Measurements from ENCODE around the gene SGSH. TPM values are rescaled to one million over a fixed set of nuclear protein-coding genes. Genes with fewer than 3 reads are reported as not detected.

Gene SGSH
- total RNA-seq, 1 donor from 2014 or later, result 7.2 TPM

DNA sequence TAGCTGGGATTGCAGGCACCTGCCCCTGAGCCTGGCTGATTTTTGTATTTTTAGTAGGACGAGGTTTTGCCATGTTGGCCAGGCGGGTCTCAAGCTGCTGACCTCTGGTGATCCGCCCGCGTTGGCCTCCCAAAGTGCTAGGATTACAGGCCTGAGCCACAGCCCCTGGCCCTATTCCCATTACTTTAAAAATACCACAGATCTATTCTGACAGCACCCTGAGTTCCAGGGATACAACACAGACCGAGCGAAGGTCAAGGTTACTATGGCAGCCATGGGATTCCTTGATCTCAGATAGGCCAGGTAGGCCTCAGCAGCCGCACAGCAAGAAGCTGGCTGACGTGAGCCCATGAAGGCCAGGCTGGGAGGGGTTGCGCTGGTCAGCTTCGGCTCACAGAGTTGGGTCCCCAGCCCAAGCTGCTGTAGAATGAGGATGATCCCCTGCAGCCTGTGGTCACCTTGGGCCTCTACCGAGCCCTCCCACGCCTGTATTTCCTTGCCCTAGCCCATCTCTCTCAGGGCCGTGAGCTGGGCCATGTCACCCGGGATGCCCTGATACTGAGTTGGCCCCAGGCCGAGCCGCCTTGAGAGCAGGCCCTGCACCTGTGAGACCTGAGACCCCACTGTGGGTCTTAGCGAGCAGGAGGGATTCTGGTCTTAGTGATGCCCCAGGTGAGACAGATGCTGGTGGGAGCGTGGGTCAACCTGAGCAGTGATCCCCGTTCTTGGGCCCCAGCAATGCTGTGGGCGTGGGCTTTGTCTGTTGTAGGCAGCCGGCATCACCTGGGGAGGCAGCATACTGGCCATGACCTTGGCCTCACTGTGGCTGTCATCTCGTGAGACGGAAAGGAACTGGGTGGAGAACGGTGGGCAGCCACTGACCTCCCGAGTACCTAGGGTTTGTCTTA, 23.6 kb upstream of the SGSH start:
- Histone ChIP-seq H3K9me3 (ENCODE audit: low read depth) (no peaks in the 10 kb centered on the region), H3K9ac (no peak overlapping the region), H3K27ac (no peak overlapping the region), H3K4me3 (no peak overlapping the region), H3K4me2 (no peak overlapping the region), H4K20me1 (ENCODE audit: low read depth) (no peaks in the 10 kb centered on the region), H3K4me1 (no peaks in the 10 kb centered on the region), H3K36me3 (no peaks in the 10 kb centered on the region), H3K27me3 (no peaks in the 10 kb centered on the region), H2AFZ (replicated peaks) (no peak overlapping the region), H3K79me2 (ENCODE audit: low read depth) (no peaks in the 10 kb centered on the region), H3F3A (ENCODE audit: low read depth) (no peaks in the 10 kb centered on the region)
- peaks cover 13% of the 10 kb centered on the region for H3K36me3 Mint-ChIP-seq
- no peaks in the 10 kb centered on the region for H3K4me1 Mint-ChIP-seq
- no peak overlapping the region for H3K4me3 Mint-ChIP-seq
- peaks cover 4% of the 10 kb centered on the region for H3K27me3 Mint-ChIP-seq (ENCODE audit: insufficient read depth, low read depth)
- DNase-seq (ENCODE audit: low spot score), result no peak
- no peak for TF ChIP-seq EZH2 (IDR thresholded peaks at IDR 0.05)
- TF ChIP-seq, protein P1, sequence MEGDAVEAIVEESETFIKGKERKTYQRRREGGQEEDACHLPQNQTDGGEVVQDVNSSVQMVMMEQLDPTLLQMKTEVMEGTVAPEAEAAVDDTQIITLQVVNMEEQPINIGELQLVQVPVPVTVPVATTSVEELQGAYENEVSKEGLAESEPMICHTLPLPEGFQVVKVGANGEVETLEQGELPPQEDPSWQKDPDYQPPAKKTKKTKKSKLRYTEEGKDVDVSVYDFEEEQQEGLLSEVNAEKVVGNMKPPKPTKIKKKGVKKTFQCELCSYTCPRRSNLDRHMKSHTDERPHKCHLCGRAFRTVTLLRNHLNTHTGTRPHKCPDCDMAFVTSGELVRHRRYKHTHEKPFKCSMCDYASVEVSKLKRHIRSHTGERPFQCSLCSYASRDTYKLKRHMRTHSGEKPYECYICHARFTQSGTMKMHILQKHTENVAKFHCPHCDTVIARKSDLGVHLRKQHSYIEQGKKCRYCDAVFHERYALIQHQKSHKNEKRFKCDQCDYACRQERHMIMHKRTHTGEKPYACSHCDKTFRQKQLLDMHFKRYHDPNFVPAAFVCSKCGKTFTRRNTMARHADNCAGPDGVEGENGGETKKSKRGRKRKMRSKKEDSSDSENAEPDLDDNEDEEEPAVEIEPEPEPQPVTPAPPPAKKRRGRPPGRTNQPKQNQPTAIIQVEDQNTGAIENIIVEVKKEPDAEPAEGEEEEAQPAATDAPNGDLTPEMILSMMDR (IDR thresholded peaks at IDR 0.05), result no peak
- TF ChIP-seq EZH2phosphoT487 (IDR thresholded peaks at IDR 0.05), result no peak
- no peak overlapping the region for H3K27ac Mint-ChIP-seq
- no peaks in the 10 kb centered on the region for H3K9me3 Mint-ChIP-seq

DNA sequence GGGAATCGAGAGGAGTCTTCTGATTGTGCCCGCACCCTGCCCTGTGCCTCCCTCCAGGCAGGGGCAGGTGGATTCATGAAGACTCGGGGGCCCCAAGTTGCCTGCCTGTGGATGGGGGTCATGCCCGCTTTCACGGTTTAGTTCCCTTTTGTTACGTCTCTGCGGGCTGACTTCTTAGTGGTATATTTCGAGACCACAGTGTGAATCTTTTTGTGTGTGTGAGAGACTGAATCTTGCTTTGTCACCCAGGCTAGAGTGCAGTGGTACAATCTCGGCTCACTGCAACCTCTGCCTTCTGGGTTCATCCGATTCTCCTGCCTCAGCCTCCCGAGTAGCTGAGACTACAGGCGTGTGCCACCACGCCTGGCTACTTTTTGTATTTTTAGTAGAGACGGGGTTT, 22.4 kb upstream of the SGSH start:
- Histone ChIP-seq H3K27me3 (no peaks in the 10 kb centered on the region), H3K79me2 (ENCODE audit: low read depth) (no peaks in the 10 kb centered on the region), H3K4me2 (no peak overlapping the region), H3K27ac (no peak overlapping the region), H4K20me1 (ENCODE audit: low read depth) (no peaks in the 10 kb centered on the region), H3K4me3 (no peak overlapping the region), H3K36me3 (no peaks in the 10 kb centered on the region), H3K9me3 (ENCODE audit: low read depth) (no peaks in the 10 kb centered on the region), H2AFZ (replicated peaks) (no peak overlapping the region), H3K9ac (no peak overlapping the region), H3F3A (ENCODE audit: low read depth) (no peaks in the 10 kb centered on the region), H3K4me1 (no peaks in the 10 kb centered on the region)
- TF ChIP-seq, protein P1 (IDR thresholded peaks at IDR 0.05), result no peak
- no peak overlapping the region for H3K27ac Mint-ChIP-seq
- H3K9me3 Mint-ChIP-seq, result no peaks in the 10 kb centered on the region
- H3K36me3 Mint-ChIP-seq, result peaks cover 16% of the 10 kb centered on the region
- no peaks in the 10 kb centered on the region for H3K4me1 Mint-ChIP-seq
- H3K4me3 Mint-ChIP-seq, result no peak overlapping the region
- H3K27me3 Mint-ChIP-seq (ENCODE audit: insufficient read depth, low read depth), result peaks cover 4% of the 10 kb centered on the region
- no peak for DNase-seq (ENCODE audit: low spot score)

DNA sequence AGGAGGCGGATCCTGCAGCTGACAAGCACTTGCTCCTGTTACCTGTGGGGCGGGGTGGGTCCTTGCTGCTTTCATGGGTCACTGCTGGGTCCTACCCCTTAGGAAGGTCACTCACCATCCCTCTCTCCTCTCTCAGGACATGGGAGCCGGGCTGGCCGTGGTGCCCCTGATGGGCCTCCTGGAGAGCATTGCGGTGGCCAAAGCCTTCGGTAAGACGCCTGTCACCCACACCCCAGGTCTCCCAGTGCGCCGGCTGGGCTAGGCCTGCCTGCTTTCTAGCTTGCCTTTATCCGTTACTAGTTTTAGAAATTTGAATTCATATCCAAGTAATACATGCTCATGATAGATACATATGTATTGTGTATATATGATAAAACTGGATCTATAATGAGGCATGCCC, 17.3 kb upstream of the SGSH start:
- Mint-ChIP-seq H3K27me3 (ENCODE audit: insufficient read depth, low read depth) (peaks cover 7% of the 10 kb centered on the region), H3K36me3 (peaks cover 27% of the 10 kb centered on the region), H3K27ac (no peak overlapping the region), H3K4me3 (no peak overlapping the region), H3K9me3 (peaks cover 16% of the 10 kb centered on the region), H3K4me1 (no peaks in the 10 kb centered on the region)
- no peak for DNase-seq (ENCODE audit: low spot score)
- Histone ChIP-seq H3K4me2 (no peak overlapping the region), H3K79me2 (ENCODE audit: low read depth) (no peaks in the 10 kb centered on the region), H3F3A (ENCODE audit: low read depth) (no peaks in the 10 kb centered on the region), H3K36me3 (peaks cover 3% of the 10 kb centered on the region), H3K4me3 (no peak overlapping the region), H3K9me3 (ENCODE audit: low read depth) (no peaks in the 10 kb centered on the region), H3K27me3 (no peaks in the 10 kb centered on the region), H2AFZ (replicated peaks) (no peak overlapping the region), H3K27ac (no peak overlapping the region), H3K9ac (no peak overlapping the region), H3K4me1 (no peaks in the 10 kb centered on the region), H4K20me1 (ENCODE audit: low read depth) (no peaks in the 10 kb centered on the region)
- TF ChIP-seq EZH2 (IDR thresholded peaks at IDR 0.05) (no peak), EZH2phosphoT487 (IDR thresholded peaks at IDR 0.05) (no peak)
- TF ChIP-seq, protein P1 (IDR thresholded peaks at IDR 0.05), result no peak

All from neural progenitor cell (in vitro differentiated cells).